GM19193 (cell line): ENCODE results near the gene LANCL2.

Experiments
- POLR2A ChIP-seq: IDR thresholded peaks from 4 replicates; pipeline ENCODE4 v1.6.1; 2011; ENCODE audit not compliant: insufficient read depth, insufficient read length; ENCODE audit errors: extremely low read depth

LANCL2 gene, protein sequence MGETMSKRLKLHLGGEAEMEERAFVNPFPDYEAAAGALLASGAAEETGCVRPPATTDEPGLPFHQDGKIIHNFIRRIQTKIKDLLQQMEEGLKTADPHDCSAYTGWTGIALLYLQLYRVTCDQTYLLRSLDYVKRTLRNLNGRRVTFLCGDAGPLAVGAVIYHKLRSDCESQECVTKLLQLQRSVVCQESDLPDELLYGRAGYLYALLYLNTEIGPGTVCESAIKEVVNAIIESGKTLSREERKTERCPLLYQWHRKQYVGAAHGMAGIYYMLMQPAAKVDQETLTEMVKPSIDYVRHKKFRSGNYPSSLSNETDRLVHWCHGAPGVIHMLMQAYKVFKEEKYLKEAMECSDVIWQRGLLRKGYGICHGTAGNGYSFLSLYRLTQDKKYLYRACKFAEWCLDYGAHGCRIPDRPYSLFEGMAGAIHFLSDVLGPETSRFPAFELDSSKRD

DNA sequence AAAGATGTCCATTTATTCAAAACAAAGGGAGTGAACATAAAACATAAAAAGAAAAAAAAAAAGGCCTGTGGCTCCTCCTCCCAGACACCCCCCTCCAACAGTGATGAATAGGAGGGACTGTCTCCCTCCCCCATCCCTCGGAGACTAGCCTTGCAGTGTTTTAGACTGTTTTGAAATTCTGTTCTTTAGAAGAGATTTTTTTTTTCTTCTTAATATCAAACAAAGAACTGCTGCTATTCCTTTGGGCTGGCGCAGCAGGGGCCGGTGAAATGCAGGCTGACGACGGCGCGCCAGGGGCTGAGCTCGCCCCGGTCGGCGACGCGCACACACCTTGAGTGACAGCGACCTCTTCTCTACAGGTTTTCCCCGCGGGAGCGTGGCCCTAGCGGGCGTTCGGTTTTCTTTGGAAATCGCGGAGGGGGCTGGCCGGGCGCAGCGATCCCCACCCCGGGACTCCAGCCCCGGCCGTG is at the start of gene LANCL2:
TSS of gene LANCL2 (plus strand) at position 133 of the 470 bp plus-strand sequence. CDS start 689 bp downstream, outside the sequence.
- TF ChIP-seq POLR2A: no peak

DNA sequence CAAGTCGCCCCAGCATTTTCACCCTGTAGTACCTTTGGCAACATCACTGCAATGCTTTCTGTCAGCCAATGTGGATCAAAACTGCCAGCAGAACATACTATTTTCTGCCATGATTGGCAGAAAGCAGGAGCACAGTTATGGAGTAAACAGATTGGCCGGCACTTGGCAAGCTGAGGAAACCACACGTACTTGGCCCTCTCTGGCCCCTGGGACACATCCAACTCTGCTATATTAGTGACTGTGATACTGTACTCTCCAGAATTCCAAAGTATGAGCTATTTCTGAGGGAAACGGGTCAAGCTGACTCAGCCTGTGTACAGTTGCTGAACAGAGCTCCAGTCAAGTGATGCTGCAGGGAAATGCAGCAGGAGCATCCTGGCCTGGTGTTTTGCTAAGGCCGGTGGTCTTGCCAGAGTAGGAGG is 39.8 kb upstream of the LANCL2 start:
- TF ChIP-seq POLR2A: no peak

DNA sequence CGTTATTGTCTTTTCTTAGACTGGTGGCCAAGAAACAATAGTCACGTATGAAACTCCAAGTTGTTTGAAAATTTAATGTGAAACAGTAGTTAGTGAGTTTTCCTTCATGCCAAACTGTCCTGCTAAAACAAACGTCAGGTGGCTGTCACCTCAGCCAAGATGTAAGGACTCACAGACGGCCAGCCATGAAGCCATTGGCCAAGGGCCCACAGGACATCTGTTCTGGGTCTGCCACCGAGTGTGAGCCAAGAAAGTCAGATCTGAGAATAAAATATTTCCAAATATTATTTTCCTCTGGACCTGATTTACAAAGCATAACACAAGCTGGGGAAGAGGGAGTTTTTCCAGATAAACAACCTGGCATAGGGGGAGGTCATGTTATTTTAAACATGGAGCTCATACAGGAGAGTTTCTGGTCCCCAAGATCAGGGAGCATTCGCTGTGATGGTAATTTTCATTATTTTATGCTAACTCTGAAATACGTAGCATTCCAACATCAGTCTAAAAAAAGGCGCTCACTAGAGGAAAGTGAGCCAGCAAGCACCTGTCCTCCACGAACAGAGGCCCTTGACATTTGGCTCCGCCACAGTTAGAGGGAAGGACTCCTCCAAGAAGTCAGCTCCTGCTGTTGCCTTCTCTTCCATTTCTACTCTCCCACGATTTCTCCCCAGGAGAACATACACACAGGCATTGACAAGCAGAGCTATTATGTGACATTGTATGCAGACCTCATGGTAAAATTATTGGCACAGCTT is 38.9 kb upstream of the LANCL2 start:
- no peak for TF ChIP-seq POLR2A

DNA sequence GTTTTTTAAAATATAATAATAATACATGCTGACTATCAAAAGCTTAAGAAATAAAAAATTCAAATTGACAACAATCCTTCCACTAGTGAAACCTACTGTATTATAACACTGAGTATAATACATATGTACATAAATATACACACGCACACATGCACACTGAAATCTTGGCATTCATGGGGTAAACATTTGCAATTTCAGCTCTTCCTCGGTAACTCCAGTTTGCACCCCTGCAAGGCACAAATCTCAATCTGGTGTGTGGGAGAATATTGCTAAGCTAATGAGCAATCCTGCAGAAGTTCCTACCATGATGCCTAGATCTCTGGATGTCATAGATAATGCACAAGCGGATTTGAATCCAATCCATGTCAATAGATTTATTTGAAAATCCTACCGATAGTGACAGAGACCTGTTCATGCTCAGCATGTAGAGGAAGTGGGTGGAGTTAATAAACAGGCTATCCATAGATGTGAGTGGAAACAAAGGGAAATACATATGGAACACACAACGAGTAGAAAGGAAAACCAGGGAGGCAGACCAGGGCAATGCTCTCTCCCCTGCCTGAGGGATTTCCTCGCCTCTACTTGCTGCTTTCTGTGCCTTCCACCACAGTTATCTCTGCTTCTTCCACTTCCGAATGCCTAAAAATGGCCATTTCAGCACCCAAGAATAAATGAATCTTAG is 38.1 kb upstream of the LANCL2 start:
- TF ChIP-seq POLR2A: no peak

DNA sequence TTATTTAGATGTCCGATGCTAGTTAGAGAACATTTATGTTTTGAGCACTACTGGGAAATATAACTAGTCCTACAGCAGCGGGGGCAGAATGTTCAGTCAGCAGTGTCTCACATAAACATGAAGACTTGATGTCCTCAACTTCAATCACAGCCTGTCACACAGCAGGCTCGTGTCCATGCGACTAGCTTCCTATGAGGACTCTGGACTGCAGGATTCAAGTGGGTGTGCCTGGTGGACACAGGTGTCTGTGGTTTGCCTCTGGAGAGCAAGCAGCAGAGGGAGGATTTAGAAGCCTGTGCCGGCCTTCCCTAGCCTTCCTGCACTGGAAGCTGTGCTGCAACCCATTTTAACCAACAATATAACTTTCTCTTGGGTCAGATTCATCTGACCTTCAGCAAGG is 30.0 kb upstream of the LANCL2 start:
- TF ChIP-seq POLR2A: no peak

DNA sequence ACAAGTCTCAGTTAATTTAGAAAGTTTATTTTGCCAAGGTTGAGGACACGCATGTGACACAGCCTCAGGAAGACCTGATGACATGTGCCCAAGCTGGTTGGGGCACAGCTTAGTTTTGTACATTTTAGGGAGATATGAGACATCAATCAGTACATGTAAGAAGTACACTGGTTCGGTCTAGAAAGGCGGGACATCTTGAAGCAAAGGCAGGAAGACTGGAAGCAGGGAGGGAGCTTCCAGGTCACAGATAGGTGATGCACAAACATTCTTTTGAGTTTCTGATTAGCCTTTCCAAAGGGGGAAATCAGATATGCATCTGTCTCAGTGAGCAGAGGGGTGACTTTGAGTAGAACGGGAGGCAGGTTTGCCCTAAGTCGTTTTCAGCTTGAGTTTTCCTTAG is 29.4 kb upstream of the LANCL2 start:
- TF ChIP-seq POLR2A: no peak

DNA sequence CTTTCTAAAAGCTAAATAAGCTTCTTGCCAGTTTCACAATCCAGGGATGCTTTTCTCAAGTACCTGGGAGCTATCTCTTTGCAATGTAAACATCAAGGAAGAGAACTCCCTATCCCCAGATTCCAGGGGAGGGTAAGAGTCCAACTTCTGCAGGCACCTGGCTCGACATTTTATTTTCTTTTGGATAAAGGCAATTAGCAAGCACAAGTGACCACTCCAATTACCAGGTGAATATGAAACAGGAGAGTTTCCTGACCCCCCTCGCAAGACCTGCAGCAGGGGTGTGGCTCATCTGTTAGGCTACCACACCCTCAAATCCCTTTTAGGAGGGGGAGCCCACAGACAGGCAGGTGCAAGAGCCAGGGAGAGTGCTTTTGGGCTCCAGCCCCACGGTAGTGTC is 28.6 kb upstream of the LANCL2 start:
- no peak for TF ChIP-seq POLR2A

DNA sequence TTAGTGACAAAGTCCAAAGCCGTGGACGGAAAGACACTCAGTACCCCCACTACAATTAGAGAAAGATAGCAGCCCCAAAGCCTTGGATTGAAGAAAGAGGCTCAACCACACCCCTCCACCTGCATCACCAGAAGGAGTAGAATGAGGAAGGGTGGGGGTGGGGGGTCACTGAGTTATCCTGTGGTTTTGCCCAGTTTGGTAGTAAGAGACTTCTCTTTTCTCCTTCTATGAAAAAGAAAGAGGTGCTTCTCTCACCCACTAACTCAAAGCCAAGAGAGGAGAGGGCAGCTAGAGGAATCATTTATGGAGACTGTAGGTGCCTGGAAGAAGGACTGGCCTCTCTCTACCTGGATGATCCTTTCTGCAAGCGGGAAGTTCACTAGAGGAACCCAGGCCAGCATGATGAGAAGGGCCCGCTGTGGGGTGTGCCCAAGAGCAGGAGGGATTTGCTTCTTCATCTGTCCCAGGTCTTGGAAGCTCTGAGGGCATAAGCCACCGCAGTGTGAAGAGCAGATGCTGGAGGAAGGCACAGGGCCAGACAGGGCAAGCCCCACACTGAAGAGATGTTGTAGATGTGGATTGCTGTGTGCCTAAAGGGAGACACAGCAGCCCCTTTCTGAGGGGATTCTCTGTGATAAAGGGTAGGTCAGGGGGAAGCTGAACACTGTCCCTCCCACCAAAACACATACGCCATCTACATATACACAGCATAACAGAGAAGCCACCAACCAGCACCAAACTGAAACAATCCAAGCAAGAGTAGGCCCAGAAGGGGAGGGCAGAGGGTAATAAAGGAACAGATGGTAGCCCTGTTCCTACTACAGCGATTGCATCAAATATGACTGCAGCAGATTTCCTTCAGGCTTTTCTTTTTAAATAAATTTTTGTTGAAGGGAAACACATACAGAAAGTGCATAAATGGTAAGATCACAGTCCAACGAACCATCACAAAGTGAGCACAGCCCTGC is 25.8 kb upstream of the LANCL2 start:
- no peak for TF ChIP-seq POLR2A

DNA sequence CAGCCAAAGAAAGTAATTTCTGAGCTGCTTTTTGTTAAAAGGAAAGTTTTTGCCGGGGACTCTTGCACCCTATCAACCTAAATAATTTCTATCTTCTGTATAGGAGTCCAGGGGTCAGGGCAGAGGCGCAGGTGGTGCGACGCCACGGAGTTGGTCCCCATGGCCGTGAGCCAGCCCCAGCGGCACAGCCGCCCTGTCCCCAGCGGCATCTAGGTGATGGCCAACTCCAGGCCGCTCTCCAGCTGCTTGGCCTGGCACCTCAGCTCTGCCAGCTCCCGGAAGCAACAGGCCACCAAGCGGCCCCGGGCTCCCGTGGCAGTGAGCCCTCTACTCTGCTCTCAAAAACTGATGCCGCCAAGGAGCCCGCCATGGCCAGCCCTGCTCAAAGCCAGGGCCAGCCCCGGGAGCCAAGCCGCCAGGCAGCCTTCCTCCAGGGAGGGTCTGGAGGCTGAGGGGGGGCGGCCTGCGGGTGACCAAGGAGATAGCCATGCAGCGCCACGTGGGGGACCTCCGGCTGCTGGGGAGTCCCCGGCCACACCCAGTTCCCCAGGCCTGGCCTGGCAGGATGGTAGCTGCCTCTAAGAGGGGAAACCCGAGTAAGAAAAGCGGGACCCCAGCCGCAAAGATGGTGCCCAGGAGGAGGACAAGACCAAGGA is 22.8 kb upstream of the LANCL2 start:
- TF ChIP-seq POLR2A: no peak

DNA sequence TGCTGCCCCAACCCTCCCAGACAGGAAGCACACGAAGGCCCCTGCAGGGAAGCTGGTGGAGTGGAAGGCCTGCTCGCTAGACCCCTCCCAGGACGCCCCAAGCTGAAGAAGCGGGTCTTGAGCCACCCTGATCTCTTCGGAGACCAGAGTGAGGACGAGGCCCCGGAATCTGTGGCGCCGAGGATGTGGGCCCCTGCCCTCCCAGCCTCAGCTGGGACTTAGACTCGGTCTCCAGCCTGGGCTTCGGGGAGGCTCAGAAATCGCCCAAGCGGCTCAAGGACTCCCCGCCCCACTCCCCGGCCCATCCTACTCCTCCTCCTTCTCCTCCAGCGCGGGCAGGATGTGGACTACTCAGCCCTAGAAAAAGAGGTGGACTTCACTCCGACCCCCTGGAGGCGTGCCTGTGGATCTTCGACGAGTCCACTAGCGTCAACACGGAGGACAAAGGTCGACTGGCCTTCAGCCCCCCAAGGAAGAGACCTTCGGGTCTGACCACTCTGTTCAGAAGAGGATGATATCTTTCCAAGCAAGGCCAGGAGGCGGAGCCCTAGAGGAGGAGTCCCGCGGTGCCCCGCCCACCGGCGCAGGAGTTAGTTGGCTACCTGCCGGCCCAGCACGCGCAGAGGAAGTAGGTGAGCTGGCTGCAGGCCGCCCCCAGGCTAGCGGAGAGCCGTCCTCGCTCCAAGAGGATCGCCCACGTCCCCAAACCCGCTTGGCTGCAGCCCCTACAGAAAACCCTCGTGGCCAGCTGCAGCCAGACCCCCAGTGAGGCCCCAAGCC is 21.9 kb upstream of the LANCL2 start:
- TF ChIP-seq POLR2A: no peak

DNA sequence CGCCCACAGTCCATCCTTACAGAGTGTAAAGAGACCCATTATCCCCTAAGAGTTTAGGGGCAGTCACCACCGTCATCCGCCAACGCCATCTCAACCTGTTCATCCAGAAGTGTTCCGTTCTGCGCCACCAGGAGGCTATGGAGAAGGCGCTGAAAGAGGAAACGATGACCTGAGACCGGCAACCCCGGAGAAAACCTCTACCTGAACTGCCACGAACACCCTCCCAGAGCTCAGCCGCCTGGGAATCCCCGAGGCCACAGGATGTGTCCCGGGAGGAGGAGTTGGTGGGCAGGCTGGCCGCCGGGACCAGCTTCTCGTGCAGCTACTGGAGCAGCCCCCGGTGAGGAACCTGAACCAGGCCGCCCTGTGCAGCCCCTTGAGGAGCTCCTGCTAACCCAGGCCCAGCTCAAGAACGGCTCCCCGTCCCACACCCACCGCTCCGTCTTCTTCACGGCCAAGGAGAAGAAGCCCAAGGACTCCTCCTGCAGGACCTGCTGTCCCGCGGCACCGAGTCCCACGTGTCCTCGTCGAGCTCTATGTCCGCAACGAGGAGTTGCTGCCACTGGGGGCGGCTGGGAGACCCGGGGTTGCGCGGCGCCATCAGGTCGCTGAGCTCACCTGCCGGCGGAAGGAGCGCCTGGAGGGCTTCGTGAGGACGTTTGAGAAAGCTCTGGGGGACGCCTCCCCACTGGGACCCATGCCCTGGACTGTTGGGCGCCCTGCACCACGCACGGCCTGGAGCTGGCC is 21.1 kb upstream of the LANCL2 start:
- TF ChIP-seq POLR2A: no peak

DNA sequence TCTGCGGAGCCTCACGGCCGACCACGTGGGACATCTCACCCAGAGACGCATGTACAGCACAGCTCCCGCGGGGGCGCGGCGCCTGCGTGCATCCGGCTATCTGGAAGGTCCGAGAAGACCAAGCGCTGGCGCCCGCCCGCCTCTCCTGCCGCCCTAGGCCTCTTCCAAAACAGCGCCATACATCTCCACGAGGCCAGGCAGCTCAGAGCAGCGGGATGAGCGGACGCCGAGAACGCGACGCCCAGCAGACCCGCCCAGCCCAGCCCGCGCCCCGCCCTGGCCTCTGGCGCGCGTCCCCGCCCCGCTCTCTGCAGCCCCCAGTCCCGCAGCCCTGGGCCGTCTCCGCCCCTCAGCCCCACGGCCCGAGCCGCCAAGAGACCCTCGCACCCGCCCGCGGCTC is 20.3 kb upstream of the LANCL2 start:
- no peak for TF ChIP-seq POLR2A
